ENCODE results near the gene CCDC150.
A peak's percentile ranks its signal among the peaks of the same experiment; 100 is the strongest.
"Not testable (repeated sequence)": the region's sequence is repeated elsewhere in the genome, so short reads cannot be mapped to it uniquely, and the experiment has no call there.

The CCDC150 gene

GRCh38 chr2:196712867-196713266 is 73.4 kb downstream of the CCDC150 start:
- no peak for DNase-seq (ENCODE audit: low read depth)

GRCh38 chr2:196718419-196719109 is 79.0 kb downstream of the CCDC150 start:
- no peak for DNase-seq (ENCODE audit: low read depth)

GRCh38 chr2:196719110-196719872 is 79.8 kb downstream of the CCDC150 start:
- no peak for DNase-seq (ENCODE audit: low read depth)

- no peak for DNase-seq (ENCODE audit: low read depth)
Measured at GRCh38 chr2:196723571-196723970, 84.1 kb downstream of the CCDC150 start.

- DNase-seq (ENCODE audit: low read depth), result no peak
Measured at GRCh38 chr2:196725218-196725617, 85.7 kb downstream of the CCDC150 start.

- DNase-seq (ENCODE audit: low read depth), result no peak
Measured at GRCh38 chr2:196725882-196726281, 86.4 kb downstream of the CCDC150 start.

GRCh38 chr2:196729418-196729817 is 89.9 kb downstream of the CCDC150 start:
- DNase-seq (ENCODE audit: low read depth), result no peak

GRCh38 chr2:196736646-196737045 is 97.1 kb downstream of the CCDC150 start:
- not testable (repeated sequence) for DNase-seq (ENCODE audit: low read depth)

- no peak for DNase-seq (ENCODE audit: low read depth)
Measured at GRCh38 chr2:196737046-196737445, 97.5 kb downstream of the CCDC150 start.

GRCh38 chr2:196739031-196739430 is 99.5 kb downstream of the CCDC150 start:
- no peak for DNase-seq (ENCODE audit: low read depth)

- DNase-seq (ENCODE audit: low read depth), result no peak
Measured at GRCh38 chr2:196742216-196742615, 102.7 kb downstream of the CCDC150 start.

- no peak for DNase-seq (ENCODE audit: low read depth)
Measured at GRCh38 chr2:196742685-196743084, 103.2 kb downstream of the CCDC150 start.

GRCh38 chr2:196743165-196743564 is 103.7 kb downstream of the CCDC150 start:
- no peak for DNase-seq (ENCODE audit: low read depth)

- DNase-seq (ENCODE audit: low read depth), result no peak
Measured at GRCh38 chr2:196745711-196746110, 106.2 kb downstream of the CCDC150 start.

- no peak for DNase-seq (ENCODE audit: low read depth)
Measured at GRCh38 chr2:196747400-196747799, 107.9 kb downstream of the CCDC150 start.

- no peak for DNase-seq (ENCODE audit: low read depth)
Measured at GRCh38 chr2:196748123-196748522, 108.6 kb downstream of the CCDC150 start.

- no peak for DNase-seq (ENCODE audit: low read depth)
Measured at GRCh38 chr2:196750291-196750923, 110.9 kb downstream of the CCDC150 start.

- DNase-seq (ENCODE audit: low read depth), result peak; percentile 29
Measured at GRCh38 chr2:196750977-196751631, 111.6 kb downstream of the CCDC150 start.

GRCh38 chr2:196758474-196759377 is 119.2 kb downstream of the CCDC150 start:
- no peak for DNase-seq (ENCODE audit: low read depth)

GRCh38 chr2:196759378-196759706 is 119.8 kb downstream of the CCDC150 start:
- DNase-seq (ENCODE audit: low read depth), result no peak

GRCh38 chr2:196767101-196767500 is 127.6 kb downstream of the CCDC150 start:
- no peak for DNase-seq (ENCODE audit: low read depth)
